Epithelial cell of proximal tubule (primary cell): ENCODE data around the gene AMBRA1. TPM values are rescaled to one million over a fixed set of nuclear protein-coding genes. Genes with fewer than 3 reads are reported as not detected.

Experiments used
- DNase-seq: peaks from one replicate; pipeline ENCODE4 v3.0.0-alpha.2; 2011; ENCODE audit warnings: low read depth
- H3K4me3 ChIP-seq: 2 replicates; pipeline ENCODE4 v1.5.1; 2011; ENCODE audit warnings: low read depth, mild to moderate bottlenecking, low read length
- total RNA-seq: library from RNA; depleted of rRNA; stranded (reverse); fragments of >200 nt; gene quantifications from 2 replicates; pipeline ENCODE4 v1.2.3, GENCODE V29; 2015
- TF ChIP-seq, protein P1 (sequence below): conservative IDR thresholded peaks from 2 replicates; pipeline ENCODE4 v1.5.1; 2012; ENCODE audit warnings: low read depth, mild to moderate bottlenecking, low read length

The AMBRA1 gene
- total RNA-seq, 1 donor from 2014 or later, result 21.0 TPM

DNA sequence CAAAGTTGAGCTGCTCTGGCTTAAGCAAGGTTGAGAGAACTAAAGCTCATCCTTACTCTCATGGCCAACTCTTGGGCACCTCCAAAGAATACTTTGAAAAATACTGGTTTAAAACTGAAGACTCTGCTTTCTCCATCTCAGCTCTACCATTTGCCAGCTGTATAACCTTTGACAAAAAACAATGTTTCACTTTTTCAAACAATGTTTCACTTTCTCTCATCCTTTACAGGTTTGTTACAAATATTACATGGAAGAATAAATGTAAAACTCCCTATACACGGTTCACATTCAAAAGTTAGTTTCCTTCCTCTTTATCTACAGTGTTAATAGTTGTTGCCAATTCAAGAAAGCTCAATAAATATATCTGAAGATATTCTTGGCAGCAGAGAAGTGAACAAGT lies 19.2 kb downstream of the AMBRA1 start:
- TF ChIP-seq, protein P1, sequence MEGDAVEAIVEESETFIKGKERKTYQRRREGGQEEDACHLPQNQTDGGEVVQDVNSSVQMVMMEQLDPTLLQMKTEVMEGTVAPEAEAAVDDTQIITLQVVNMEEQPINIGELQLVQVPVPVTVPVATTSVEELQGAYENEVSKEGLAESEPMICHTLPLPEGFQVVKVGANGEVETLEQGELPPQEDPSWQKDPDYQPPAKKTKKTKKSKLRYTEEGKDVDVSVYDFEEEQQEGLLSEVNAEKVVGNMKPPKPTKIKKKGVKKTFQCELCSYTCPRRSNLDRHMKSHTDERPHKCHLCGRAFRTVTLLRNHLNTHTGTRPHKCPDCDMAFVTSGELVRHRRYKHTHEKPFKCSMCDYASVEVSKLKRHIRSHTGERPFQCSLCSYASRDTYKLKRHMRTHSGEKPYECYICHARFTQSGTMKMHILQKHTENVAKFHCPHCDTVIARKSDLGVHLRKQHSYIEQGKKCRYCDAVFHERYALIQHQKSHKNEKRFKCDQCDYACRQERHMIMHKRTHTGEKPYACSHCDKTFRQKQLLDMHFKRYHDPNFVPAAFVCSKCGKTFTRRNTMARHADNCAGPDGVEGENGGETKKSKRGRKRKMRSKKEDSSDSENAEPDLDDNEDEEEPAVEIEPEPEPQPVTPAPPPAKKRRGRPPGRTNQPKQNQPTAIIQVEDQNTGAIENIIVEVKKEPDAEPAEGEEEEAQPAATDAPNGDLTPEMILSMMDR, result no peak
- no peak overlapping the region for H3K4me3 ChIP-seq
- no peak for DNase-seq

- TF ChIP-seq, protein P1, result no peak
- no peak for DNase-seq
- no peak overlapping the region for H3K4me3 ChIP-seq
Observed at GRCh38 chr11:46570790-46571398, 22.9 kb downstream of the AMBRA1 start.

GRCh38 chr11:46565232-46565840 lies 28.5 kb downstream of the AMBRA1 start:
- DNase-seq, result no peak
- TF ChIP-seq, protein P1, result no peak
- H3K4me3 ChIP-seq, result no peak overlapping the region

DNA sequence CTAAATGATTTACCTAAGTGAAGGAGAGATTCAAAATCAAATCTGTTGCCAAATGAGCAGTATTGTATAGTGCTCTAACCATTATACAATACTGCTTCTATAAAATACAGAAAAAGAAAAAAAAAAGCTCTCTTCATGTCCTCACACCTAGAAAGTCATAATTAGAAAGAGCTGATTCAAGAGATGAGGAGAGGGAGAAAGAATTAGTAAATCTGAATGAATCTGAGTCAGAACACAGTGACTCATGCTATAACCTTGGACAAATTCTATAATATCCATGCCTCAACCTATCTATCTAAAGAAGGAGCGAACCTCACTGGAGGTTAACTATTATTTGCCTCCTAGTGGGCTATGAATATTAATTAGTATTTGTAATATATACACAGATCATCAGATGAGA lies 29.4 kb downstream of the AMBRA1 start:
- TF ChIP-seq, protein P1, result no peak
- no peak for DNase-seq
- no peak overlapping the region for H3K4me3 ChIP-seq

GRCh38 chr11:46562527-46562926 lies 31.3 kb downstream of the AMBRA1 start:
- no peak for DNase-seq
- TF ChIP-seq, protein P1, result no peak
- H3K4me3 ChIP-seq, result no peak overlapping the region

GRCh38 chr11:46560300-46560991 lies 33.4 kb downstream of the AMBRA1 start:
- H3K4me3 ChIP-seq, result peak overlapping the region; percentile 49
- no peak for DNase-seq
- TF ChIP-seq, protein P1, result no peak
